Stimulated activated CD8-positive, alpha-beta memory T cell treated with anti-CD3 and anti-CD28 coated beads, Interleukin-7, amount 100 ng/mL, for 48 hours (primary cell): ENCODE results near the gene LAMB3.
A peak's percentile ranks its signal among the peaks of the same experiment; 100 is the strongest.

ENCODE experiments used
- DNase-seq, 2 donors: peaks; one replicate each; pipeline ENCODE4 v3.0.0-alpha.2; 2020; ENCODE audit warnings: low read depth in 1 of 2; ENCODE audit errors: extremely low read depth in 1 of 2

Gene LAMB3

GRCh38 chr1:209634005-209634737 lies 18.1 kb downstream of the LAMB3 start:
- no peak for DNase-seq

- no peak for DNase-seq
Observed at GRCh38 chr1:209633335-209633997, 18.8 kb downstream of the LAMB3 start.

GRCh38 chr1:209630383-209631225 lies 21.6 kb downstream of the LAMB3 start:
- DNase-seq: no peak

- no peak for DNase-seq
Observed at GRCh38 chr1:209629621-209630382, 22.4 kb downstream of the LAMB3 start.

- no peak for DNase-seq
Observed at GRCh38 chr1:209628618-209629299, 23.5 kb downstream of the LAMB3 start.

- peak; percentile 62 to 63 for DNase-seq
Observed at GRCh38 chr1:209627732-209628196, 24.5 kb downstream of the LAMB3 start.

- no peak for DNase-seq
Observed at GRCh38 chr1:209627027-209627731, 25.0 kb downstream of the LAMB3 start.

- no peak for DNase-seq
Observed at GRCh38 chr1:209626346-209627026, 25.7 kb downstream of the LAMB3 start.

- DNase-seq: no peak
Observed at GRCh38 chr1:209625791-209626285, 26.4 kb downstream of the LAMB3 start.

- DNase-seq: no peak
Observed at GRCh38 chr1:209624558-209625549, 27.4 kb downstream of the LAMB3 start.

- no peak for DNase-seq
Observed at GRCh38 chr1:209622841-209623829, 29.1 kb downstream of the LAMB3 start.

GRCh38 chr1:209621741-209622655 lies 30.2 kb downstream of the LAMB3 start:
- DNase-seq: no peak

GRCh38 chr1:209621286-209621685 lies 30.9 kb downstream of the LAMB3 start:
- DNase-seq: no peak

GRCh38 chr1:209620487-209620884 lies 31.7 kb downstream of the LAMB3 start:
- no peak for DNase-seq
